ENCODE measurements around the gene PARVG. TPM values are rescaled to one million over a fixed set of nuclear protein-coding genes. Genes with fewer than 3 reads are reported as not detected.

The PARVG gene
- total RNA-seq, 1 donor from 2014 or later, result 50.6 TPM

DNA sequence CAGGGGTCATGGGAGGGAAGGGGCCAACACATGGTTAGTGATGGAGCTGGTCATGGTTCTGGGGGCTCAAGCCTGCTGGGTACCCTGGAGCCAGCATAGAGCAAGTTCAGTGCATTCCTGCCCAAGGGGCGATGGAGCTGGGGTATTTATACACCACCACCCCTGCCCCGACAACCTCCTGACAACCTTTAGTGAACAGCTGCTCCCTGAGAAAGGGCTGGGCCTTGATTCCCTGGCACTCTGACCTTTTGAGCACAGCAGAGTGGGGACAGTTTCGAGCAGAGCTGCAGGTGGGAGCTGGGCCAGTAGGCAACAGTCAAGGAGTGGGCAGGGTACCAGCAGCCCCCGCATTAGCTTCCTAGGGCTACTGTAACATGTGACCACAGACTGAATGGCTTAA, 6.0 kb downstream of the PARVG start:
- no peaks in the 10 kb centered on the region for H3K27me3 Mint-ChIP-seq (ENCODE audit: insufficient read depth)
- DNase-seq (ENCODE audit: low spot score), result no peak
- H3K4me1 Mint-ChIP-seq (ENCODE audit: low read depth), result peaks cover 15% of the 10 kb centered on the region
- H3K4me3 Mint-ChIP-seq, result no peak overlapping the region
- intact Hi-C loops (cut with micrococcal nuclease), result loop anchor here (10.0 kb wide), 1 partner anchor 162 kb away; the partner anchor contains the start of gene PARVB
- no peaks in the 10 kb centered on the region for H3K9me3 Mint-ChIP-seq
- H3K27ac Mint-ChIP-seq, result no peak overlapping the region
- H3K36me3 Mint-ChIP-seq (ENCODE audit: low read depth), result peaks cover 19% of the 10 kb centered on the region

DNA sequence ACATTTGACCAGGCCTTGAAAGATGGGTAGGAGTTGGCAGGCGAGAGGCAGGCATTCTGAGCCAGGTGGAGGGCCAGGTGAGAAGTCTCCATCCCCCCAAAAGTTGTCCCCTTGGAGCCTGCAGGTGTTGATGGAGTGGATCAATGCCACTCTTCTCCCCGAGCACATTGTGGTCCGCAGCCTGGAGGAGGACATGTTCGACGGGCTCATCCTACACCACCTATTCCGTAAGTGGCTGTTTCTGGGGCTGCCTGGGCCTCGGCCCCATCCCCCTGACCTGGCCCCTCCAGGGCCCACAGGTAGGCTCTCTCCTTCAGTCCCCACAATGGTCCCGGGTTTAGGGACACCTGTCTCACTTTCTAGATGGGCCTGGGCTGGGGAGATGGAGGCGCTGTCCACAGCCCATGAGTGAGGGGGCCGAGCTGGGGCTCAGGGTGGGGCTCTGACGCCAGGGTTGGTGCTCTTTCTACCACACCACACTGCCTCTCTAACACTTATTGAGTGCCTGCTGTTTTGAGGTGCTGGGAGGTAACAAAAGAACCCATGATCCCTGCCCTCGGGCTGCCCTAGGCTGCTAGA, 7.0 kb downstream of the PARVG start:
- intact Hi-C loops (cut with micrococcal nuclease), result loop anchor here (10.0 kb wide), 1 partner anchor 163 kb away; the partner anchor contains the start of gene PARVB
- H3K27ac Mint-ChIP-seq, result no peak overlapping the region
- no peak for DNase-seq (ENCODE audit: low spot score)
- no peaks in the 10 kb centered on the region for H3K27me3 Mint-ChIP-seq (ENCODE audit: insufficient read depth)
- H3K9me3 Mint-ChIP-seq, result no peaks in the 10 kb centered on the region
- peaks cover 12% of the 10 kb centered on the region for H3K4me1 Mint-ChIP-seq (ENCODE audit: low read depth)
- H3K4me3 Mint-ChIP-seq, result no peak overlapping the region
- H3K36me3 Mint-ChIP-seq (ENCODE audit: low read depth), result peaks cover 16% of the 10 kb centered on the region

DNA sequence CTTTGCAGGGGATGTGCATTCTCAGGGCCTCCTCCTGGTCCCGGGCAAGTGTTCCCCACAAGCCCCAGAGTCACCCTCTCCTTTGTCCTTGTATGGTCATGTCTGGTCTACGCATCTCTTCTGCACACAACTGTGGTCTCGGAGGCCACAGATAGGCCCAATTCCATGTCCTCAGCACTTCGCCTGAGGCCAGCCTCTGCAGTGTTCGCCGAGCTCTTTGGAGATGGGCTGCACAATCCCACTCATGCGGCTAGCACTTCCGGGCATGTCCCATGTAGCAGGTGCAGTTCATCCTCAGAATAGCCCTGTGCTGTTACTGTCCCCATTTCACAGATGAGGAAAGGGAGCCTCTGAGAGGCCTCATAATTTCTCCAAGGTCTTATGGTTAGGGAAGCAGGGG, 7.6 kb downstream of the PARVG start:
- no peak for DNase-seq (ENCODE audit: low spot score)
- H3K9me3 Mint-ChIP-seq, result no peaks in the 10 kb centered on the region

DNA sequence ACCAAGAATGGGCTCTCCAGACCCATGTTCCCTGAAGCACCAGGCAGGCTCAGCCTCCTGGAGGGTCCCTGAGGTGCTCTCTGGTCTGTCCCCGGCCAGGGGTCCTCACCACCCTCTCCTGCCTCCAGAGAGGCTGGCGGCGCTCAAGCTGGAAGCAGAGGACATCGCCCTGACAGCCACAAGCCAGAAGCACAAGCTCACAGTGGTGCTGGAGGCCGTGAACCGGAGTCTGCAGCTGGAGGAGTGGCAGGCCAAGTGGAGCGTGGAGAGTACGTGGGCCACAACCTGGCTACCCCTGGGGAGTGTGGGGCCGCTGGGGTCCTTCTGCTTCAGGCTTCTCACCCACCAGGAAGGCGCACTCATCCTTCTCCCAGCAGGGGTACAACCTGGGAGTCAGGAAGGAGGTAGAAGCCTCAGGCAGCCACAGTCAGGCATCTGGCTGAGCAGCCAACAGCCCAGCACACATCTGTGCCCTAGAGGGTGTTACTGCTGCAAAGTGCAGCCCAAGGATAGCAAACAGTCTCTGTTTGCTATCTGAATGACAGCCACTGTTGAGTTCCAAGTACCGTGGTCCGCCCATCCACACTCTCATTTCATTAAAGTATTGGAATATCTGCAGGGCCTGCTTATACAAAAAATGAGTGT, 8.4 kb downstream of the PARVG start:
- intact Hi-C loops (cut with micrococcal nuclease), result loop anchor here (10.0 kb wide), 1 partner anchor 164 kb away; the partner anchor contains the start of gene PARVB
- H3K9me3 Mint-ChIP-seq, result no peaks in the 10 kb centered on the region
- H3K36me3 Mint-ChIP-seq (ENCODE audit: low read depth), result peaks cover 27% of the 10 kb centered on the region
- H3K4me3 Mint-ChIP-seq, result no peak overlapping the region
- H3K27me3 Mint-ChIP-seq (ENCODE audit: insufficient read depth), result no peaks in the 10 kb centered on the region
- H3K27ac Mint-ChIP-seq, result no peak overlapping the region
- no peak for DNase-seq (ENCODE audit: low spot score)
- H3K4me1 Mint-ChIP-seq (ENCODE audit: low read depth), result peaks cover 26% of the 10 kb centered on the region

More for the DNA sequence above, 7.6 kb downstream of the PARVG start:
- Mint-ChIP-seq H3K36me3 (ENCODE audit: low read depth) (peaks cover 20% of the 10 kb centered on the region), H3K4me3 (no peak overlapping the region), H3K27ac (no peak overlapping the region), H3K4me1 (ENCODE audit: low read depth) (peaks cover 18% of the 10 kb centered on the region), H3K27me3 (ENCODE audit: insufficient read depth) (no peaks in the 10 kb centered on the region)
- intact Hi-C loops (cut with micrococcal nuclease), result loop anchor here (10.0 kb wide), 1 partner anchor 164 kb away; the partner anchor contains the start of gene PARVB

DNA sequence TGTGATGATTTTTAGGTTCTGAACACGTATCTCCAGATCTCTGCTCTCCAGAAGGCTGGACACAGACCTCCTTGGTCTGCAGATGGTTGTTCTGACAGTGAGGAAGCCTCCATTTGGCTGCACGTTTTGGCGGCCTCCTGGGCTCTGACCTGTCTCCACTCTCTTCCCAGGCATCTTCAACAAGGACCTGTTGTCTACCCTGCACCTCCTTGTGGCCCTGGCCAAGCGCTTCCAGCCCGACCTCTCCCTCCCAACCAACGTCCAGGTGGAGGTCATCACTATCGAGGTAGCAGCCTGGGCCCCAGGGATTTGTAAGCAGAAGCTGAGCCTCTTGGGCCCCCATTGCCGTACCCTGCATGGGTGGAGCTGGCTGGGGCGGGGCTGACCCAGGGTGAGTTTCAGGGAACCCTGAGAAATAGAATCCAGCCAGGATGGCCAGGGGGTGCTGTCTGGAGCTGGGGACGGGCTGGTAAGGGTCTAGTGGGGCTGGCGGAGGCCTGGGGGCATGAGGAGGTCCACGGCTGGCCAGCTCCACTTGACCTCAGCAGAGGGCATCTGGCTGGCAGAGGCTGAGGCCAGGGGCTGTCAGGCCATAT, 9.8 kb downstream of the PARVG start:
- Mint-ChIP-seq H3K27ac (no peak overlapping the region), H3K36me3 (ENCODE audit: low read depth) (peaks cover 30% of the 10 kb centered on the region), H3K4me1 (ENCODE audit: low read depth) (peaks cover 34% of the 10 kb centered on the region), H3K27me3 (ENCODE audit: insufficient read depth) (no peaks in the 10 kb centered on the region), H3K9me3 (no peaks in the 10 kb centered on the region), H3K4me3 (no peak overlapping the region)
- intact Hi-C loops (cut with micrococcal nuclease), result loop anchor here (5.0 to 10.0 kb wide), 3 partner anchors 144 to 434 kb away; partner anchors contain the start of gene RTL6
- no peak for DNase-seq (ENCODE audit: low spot score)

DNA sequence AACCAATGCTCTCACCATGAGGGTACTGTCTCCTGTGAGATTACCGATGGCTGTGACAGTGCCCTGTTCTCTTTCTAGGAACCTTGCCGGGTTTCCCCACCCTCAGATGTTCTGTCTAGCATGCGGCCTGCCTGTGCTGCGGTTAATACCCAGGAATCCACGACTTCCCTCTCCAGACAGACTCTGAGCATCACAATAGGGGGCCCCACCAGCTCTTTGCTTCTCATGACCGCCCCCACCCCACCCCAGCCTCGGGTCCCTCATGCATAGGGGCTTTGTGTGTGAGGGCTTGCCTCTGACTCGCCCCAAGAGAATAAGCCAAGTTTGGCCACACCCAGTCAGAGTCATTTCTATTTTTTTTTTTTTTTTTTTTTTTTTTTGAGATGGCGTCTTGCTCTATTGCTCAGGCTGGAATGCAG, 10.3 kb downstream of the PARVG start:
- H3K9me3 Mint-ChIP-seq, result no peaks in the 10 kb centered on the region
- intact Hi-C loops (cut with micrococcal nuclease), result loop anchor here (5.0 to 10.0 kb wide), 3 partner anchors 144 to 434 kb away; partner anchors contain the start of gene RTL6
- H3K4me3 Mint-ChIP-seq, result no peak overlapping the region
- H3K27me3 Mint-ChIP-seq (ENCODE audit: insufficient read depth), result no peaks in the 10 kb centered on the region
- peaks cover 30% of the 10 kb centered on the region for H3K36me3 Mint-ChIP-seq (ENCODE audit: low read depth)
- H3K4me1 Mint-ChIP-seq (ENCODE audit: low read depth), result peaks cover 34% of the 10 kb centered on the region
- DNase-seq (ENCODE audit: low spot score), result peak; percentile 31
- no peak overlapping the region for H3K27ac Mint-ChIP-seq

DNA sequence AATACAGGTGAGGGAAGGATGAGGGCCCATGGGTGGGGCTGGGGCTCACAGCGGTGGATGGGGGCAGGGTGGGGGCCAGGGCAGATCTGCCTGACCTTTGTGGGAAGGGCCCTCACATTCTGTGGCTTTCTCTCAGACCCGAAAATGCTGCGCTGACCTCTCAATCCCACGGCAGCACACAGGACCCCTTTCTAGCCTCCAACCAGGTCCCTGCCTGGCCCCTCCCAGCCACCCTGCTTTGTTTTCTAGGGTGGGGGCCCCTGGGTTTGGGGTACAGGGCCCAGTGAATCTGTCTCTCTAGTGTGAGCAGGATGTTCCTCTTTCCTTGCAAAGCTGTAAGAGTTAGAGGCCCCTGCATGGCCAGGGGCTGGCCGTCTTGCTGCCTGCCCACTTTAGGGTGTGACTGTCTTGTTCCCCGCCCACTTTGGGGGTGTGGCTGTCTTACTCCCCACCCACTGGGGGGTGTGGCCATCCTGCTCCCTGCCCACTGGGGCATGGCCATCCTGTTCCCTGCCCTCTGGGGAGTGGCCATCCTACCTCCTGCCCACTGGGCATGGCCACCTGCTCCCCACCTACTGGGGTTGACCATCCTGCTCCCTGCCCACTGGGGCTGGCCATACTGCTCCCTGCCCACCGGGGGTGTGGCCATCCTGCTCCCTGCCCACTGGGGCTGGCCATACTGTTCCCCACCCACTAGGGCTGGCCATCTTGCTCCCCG, 11.5 kb downstream of the PARVG start:
- DNase-seq (ENCODE audit: low spot score), result peak; percentile 29
- peaks cover 34% of the 10 kb centered on the region for H3K4me1 Mint-ChIP-seq (ENCODE audit: low read depth)
- intact Hi-C loops (cut with micrococcal nuclease), result loop anchor here (5.0 to 10.0 kb wide), 3 partner anchors 143 to 433 kb away; partner anchors contain the start of gene RTL6
- H3K36me3 Mint-ChIP-seq (ENCODE audit: low read depth), result peaks cover 25% of the 10 kb centered on the region
- H3K4me3 Mint-ChIP-seq, result no peak overlapping the region
- no peaks in the 10 kb centered on the region for H3K27me3 Mint-ChIP-seq (ENCODE audit: insufficient read depth)
- H3K9me3 Mint-ChIP-seq, result no peaks in the 10 kb centered on the region
- H3K27ac Mint-ChIP-seq, result no peak overlapping the region

DNA sequence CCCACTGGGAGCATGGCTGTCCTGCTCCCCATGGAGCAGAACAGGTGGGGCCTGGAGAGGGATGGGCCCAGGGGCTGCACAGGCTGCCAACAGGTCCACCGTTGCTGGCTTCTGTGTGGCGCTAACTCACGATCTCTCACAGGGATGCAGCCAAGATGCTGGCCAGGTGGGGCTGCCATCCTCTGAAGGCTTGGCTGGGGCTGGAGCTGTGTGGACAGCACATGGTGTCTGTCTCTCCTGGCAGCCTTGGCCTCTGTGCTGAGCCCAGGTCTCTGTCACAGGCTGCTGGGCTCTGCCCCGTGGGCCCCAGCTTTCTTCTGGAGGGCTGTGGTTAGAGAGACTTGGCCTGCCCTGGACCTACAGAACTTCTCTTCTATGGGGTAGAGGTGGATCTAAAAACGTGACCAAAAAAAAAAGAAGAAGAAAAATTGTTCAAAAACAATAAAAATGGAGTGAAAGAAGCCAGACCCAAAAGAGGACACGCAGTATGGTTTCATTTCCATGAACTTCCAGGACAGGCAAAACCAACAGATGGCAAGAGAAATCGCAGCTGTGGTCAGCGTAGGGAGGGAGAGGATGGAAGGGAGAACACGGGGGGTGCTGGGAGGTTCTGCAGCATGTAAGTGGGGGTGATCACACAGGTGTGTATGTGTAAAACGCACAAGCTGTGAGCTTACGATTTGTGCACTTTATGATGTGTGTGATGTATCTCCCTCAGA, 12.2 kb downstream of the PARVG start:
- H3K27ac Mint-ChIP-seq, result peak overlapping the region; percentile 32
- H3K27me3 Mint-ChIP-seq (ENCODE audit: insufficient read depth), result no peaks in the 10 kb centered on the region
- no peak for DNase-seq (ENCODE audit: low spot score)
- peaks cover 34% of the 10 kb centered on the region for H3K4me1 Mint-ChIP-seq (ENCODE audit: low read depth)
- intact Hi-C loops (cut with micrococcal nuclease), result loop anchor here (1.0 to 10.0 kb wide), 4 partner anchors 11 to 432 kb away; partner anchors contain the start of gene RTL6
- H3K36me3 Mint-ChIP-seq (ENCODE audit: low read depth), result peaks cover 24% of the 10 kb centered on the region
- H3K9me3 Mint-ChIP-seq, result no peaks in the 10 kb centered on the region
- peak overlapping the region; percentile 30 for H3K4me3 Mint-ChIP-seq

DNA sequence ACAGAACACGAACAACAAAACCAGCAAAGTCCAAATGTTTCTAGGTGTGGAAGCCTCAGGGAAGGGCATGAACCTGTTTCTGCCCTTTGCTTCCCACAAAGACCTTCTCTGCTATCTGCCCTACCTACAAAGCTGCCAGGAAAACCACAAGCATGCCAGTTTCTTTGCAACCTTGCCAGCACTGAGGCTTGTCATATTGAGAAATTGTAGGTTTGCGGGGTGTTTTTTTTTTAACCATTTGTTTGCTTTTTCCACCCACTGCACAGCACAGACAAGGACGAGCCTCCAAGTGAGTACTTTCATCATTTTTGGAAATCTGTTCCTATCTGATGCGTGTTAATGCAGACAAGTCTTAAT, 12.8 kb downstream of the PARVG start:
- Mint-ChIP-seq H3K4me1 (ENCODE audit: low read depth) (peaks cover 34% of the 10 kb centered on the region), H3K36me3 (ENCODE audit: low read depth) (peaks cover 29% of the 10 kb centered on the region), H3K9me3 (no peaks in the 10 kb centered on the region), H3K4me3 (peak overlapping the region; percentile 30), H3K27me3 (ENCODE audit: insufficient read depth) (no peaks in the 10 kb centered on the region), H3K27ac (peak overlapping the region; percentile 32)
- intact Hi-C loops (cut with micrococcal nuclease), result loop anchor here (1.0 to 10.0 kb wide), 4 partner anchors 11 to 431 kb away; partner anchors contain the start of gene RTL6
- no peak for DNase-seq (ENCODE audit: low spot score)

DNA sequence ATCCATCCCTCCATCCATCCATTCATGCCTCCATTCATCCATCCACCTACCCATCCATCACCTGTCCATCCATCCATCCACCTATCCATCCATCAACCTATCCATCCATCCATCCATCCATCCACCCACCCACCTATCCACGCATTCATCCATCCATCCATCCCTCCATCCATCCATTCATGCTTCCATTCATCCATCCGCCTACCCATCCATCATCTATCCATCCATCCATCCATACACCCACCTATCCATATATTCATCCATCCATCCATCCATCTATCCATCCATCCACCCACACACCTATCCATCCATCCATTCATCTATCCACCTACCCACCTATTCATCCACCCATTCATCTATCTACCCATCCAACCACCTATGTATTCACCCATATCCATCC, 13.8 kb downstream of the PARVG start:
- Mint-ChIP-seq H3K4me3 (no peak overlapping the region), H3K36me3 (ENCODE audit: low read depth) (peaks cover 37% of the 10 kb centered on the region), H3K27ac (peak overlapping the region; percentile 14), H3K27me3 (ENCODE audit: insufficient read depth) (no peaks in the 10 kb centered on the region), H3K9me3 (no peaks in the 10 kb centered on the region), H3K4me1 (ENCODE audit: low read depth) (peaks cover 34% of the 10 kb centered on the region)
- intact Hi-C loops (cut with micrococcal nuclease), result loop anchor here (5.0 to 10.0 kb wide), 3 partner anchors 140 to 430 kb away; partner anchors contain the start of gene RTL6
- DNase-seq (ENCODE audit: low spot score), result no peak

DNA sequence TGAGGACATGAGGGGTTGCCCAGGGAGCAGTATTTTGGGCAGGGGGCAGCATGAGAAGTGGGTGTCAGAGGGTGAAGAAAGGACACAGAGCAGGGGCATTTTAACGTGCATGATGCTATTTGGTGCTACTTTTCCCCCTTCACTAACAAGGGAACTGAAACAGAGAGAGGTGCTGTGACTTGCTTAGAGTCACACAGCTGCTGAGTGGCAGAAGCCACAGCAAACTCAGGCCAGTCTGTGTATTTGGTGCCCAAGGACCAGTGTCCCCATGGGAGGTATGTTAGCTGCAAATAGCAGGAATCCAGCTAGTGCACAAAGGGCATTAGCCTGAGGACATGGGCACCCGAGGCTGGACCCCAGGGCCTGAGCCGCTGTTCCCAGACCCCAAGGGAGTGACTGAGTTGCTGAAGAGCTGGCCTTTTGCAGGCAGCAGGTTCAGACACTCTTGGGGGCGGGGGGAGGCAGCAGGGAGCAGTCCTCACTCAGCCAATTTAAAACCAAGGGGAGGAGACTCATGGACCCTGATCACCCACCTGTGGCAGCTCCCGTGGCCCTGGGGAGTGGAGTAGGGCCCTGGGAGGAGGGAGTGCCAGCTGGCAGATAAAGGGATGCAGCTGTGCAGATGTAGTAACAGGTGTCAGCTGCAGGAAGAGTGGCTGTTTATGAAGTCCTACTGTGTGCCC, 14.6 kb downstream of the PARVG start:
- Mint-ChIP-seq H3K4me1 (ENCODE audit: low read depth) (peaks cover 37% of the 10 kb centered on the region), H3K27ac (no peak overlapping the region), H3K9me3 (no peaks in the 10 kb centered on the region), H3K27me3 (ENCODE audit: insufficient read depth) (no peaks in the 10 kb centered on the region), H3K4me3 (no peak overlapping the region), H3K36me3 (ENCODE audit: low read depth) (peaks cover 39% of the 10 kb centered on the region)
- no peak for DNase-seq (ENCODE audit: low spot score)
- intact Hi-C loops (cut with micrococcal nuclease), result loop anchor here (10.0 kb wide), 2 partner anchors 139 to 429 kb away; no protein-coding TSS in a partner anchor

All from activated T-helper 1 cell treated with anti-CD3 and anti-CD28 coated beads, Interleukin-12 subunit alpha, Interleukin-12 subunit beta, Interleukin-2, Interleukin-4 antibody, amounts not matched to agents 30 ng/mL and 10 ng/mL and 1 ng/mL, durations not matched to agents 14 hours and 24 hours and 36 hours (primary cell).